ENCODE results near the gene KLHL33. TPM values are rescaled to one million over a fixed set of nuclear protein-coding genes. Genes with fewer than 3 reads are reported as not detected.

The KLHL33 gene
- total RNA-seq, 1 experiment from 2014 or later = not detected

DNA sequence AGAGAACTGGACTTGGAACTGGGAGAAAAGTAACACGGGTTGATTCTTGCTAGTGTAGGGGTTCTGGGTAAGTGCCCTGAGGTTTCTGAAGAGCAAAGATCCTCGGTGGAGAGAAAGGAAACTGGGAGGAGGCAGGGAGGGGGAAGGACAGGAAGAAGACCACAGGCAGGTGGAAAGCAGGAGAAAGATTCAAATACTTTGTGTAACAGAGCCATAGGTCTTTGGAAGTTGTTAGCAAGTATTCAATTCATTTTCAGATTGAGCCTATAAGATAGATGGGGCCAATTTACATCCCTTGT lies 34.6 kb upstream of the KLHL33 start:
- Histone ChIP-seq H3K4me1 (ENCODE audit: control insufficient read depth, insufficient read depth, low read length) (peaks cover 3% of the 10 kb centered on the region), H3K27me3 (ENCODE audit: control insufficient read depth, insufficient read depth, low read length) (no peaks in the 10 kb centered on the region), H3K27ac (ENCODE audit: low read length) (peak overlapping the region; percentile 74), H3K36me3 (ENCODE audit: control insufficient read depth, insufficient read depth, low read length) (peaks cover 4% of the 10 kb centered on the region), H3K9me3 (ENCODE audit: control insufficient read depth, insufficient read depth, low read depth, low read length) (no peaks in the 10 kb centered on the region), H3K4me3 (ENCODE audit: low read depth in 2 of 2, low read length in 2 of 2) (peak overlapping the region; percentile 82 to 96)
- ChIA-PET CTCF (no interaction called here), POLR2A (no interaction called here)
- intact Hi-C loops (cut with micrococcal nuclease; ENCODE audit: unreplicated experiment) (loop anchor here (5.0 kb wide), 1 partner anchor 137 kb away; no protein-coding TSS in a partner anchor), in situ Hi-C loops (cut with HindIII; ENCODE audit: low pct_unique_long_range_greater_than_20kb, low sequenced_read_pairs) (no loop called here)
- no TSS peak for BruUV-seq (replicated peaks)
- ATAC-seq = no peak
- TF ChIP-seq, protein P1, sequence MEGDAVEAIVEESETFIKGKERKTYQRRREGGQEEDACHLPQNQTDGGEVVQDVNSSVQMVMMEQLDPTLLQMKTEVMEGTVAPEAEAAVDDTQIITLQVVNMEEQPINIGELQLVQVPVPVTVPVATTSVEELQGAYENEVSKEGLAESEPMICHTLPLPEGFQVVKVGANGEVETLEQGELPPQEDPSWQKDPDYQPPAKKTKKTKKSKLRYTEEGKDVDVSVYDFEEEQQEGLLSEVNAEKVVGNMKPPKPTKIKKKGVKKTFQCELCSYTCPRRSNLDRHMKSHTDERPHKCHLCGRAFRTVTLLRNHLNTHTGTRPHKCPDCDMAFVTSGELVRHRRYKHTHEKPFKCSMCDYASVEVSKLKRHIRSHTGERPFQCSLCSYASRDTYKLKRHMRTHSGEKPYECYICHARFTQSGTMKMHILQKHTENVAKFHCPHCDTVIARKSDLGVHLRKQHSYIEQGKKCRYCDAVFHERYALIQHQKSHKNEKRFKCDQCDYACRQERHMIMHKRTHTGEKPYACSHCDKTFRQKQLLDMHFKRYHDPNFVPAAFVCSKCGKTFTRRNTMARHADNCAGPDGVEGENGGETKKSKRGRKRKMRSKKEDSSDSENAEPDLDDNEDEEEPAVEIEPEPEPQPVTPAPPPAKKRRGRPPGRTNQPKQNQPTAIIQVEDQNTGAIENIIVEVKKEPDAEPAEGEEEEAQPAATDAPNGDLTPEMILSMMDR (IDR thresholded peaks at IDR 0.05) = no peak
- TF ChIP-seq REST (IDR thresholded peaks at IDR 0.05; ENCODE audit: insufficient read depth in 1 of 2, low read depth in 2 of 2, low read length in 1 of 2) = no peak
- TF ChIP-seq TCF7L2 (IDR thresholded peaks at IDR 0.05; ENCODE audit: low read depth, low read length) = no peak
- TF ChIP-seq SIN3A (IDR thresholded peaks at IDR 0.05; ENCODE audit: borderline replicate concordance, insufficient read depth, low read depth, low read length) = no peak
- no peak for TF ChIP-seq POLR2AphosphoS5 (IDR thresholded peaks at IDR 0.05; ENCODE audit: low read depth, low read length)
- DNase-seq (ENCODE audit: low read depth, low spot score) = no peak

DNA sequence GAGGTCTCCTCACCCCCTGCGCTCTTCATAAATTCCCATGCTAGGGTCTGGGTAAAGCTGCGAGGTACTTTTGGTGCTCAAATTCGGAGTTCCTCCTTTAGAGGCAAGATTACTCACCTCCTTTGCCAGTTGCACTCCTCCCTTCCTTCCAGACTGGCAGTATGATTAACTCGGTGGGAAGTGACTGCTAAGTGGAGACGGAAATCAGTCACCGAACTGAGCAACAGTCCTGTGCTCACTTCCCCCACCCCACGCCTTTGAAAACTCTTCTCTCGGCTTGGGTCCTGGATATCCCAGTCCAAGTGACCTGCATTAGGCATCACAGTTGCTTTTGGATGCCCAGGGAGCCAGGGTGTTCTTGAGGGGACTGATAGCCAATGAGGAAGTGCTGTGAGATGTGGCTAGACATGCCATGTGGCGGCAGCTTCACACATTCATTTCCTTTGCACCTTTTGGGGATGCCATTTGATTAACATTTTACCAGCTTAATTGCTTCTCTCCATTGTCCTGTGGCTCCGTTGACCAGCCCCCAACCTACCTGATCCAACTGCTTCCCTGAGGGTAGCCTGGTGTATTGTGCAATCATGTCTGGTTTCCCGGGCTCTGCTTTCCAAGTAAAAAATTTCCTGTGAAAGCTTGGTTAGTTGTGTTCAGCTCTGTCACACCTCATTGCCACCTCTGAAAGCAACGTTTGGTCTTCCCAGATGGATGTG lies 34.1 kb upstream of the KLHL33 start:
- TF ChIP-seq SIN3A (IDR thresholded peaks at IDR 0.05; ENCODE audit: borderline replicate concordance, insufficient read depth, low read depth, low read length) = no peak
- TF ChIP-seq, protein P1 (IDR thresholded peaks at IDR 0.05) = no peak
- TF ChIP-seq REST (IDR thresholded peaks at IDR 0.05; ENCODE audit: insufficient read depth in 1 of 2, low read depth in 2 of 2, low read length in 1 of 2) = no peak
- no peak for TF ChIP-seq TCF7L2 (IDR thresholded peaks at IDR 0.05; ENCODE audit: low read depth, low read length)
- no peak for TF ChIP-seq POLR2AphosphoS5 (IDR thresholded peaks at IDR 0.05; ENCODE audit: low read depth, low read length)
- ATAC-seq = peak; percentile 55
- intact Hi-C loops (cut with micrococcal nuclease; ENCODE audit: unreplicated experiment) (loop anchor here (5.0 kb wide), 1 partner anchor 137 kb away; no protein-coding TSS in a partner anchor), in situ Hi-C loops (cut with HindIII; ENCODE audit: low pct_unique_long_range_greater_than_20kb, low sequenced_read_pairs) (no loop called here)
- BruUV-seq (replicated peaks) = no TSS peak
- Histone ChIP-seq H3K36me3 (ENCODE audit: control insufficient read depth, insufficient read depth, low read length) (peaks cover 4% of the 10 kb centered on the region), H3K27me3 (ENCODE audit: control insufficient read depth, insufficient read depth, low read length) (no peaks in the 10 kb centered on the region), H3K27ac (ENCODE audit: low read length) (peak overlapping the region; percentile 74), H3K4me1 (ENCODE audit: control insufficient read depth, insufficient read depth, low read length) (peaks cover 3% of the 10 kb centered on the region), H3K4me3 (ENCODE audit: low read depth in 2 of 2, low read length in 2 of 2) (peak overlapping the region; percentile 82 to 96), H3K9me3 (ENCODE audit: control insufficient read depth, insufficient read depth, low read depth, low read length) (no peaks in the 10 kb centered on the region)
- ChIA-PET CTCF (no interaction called here), POLR2A (interaction anchor here (0.9 to 1.1 kb wide), 2 partner anchors 9 to 127 kb away, joined by 3 to 4 read pairs; partner anchors contain the start of genes PARP2 and PIP4P1)
- DNase-seq (ENCODE audit: low read depth, low spot score) = peak; percentile 63

All from Panc1 (cell line).